ENCODE results near the gene MAP2.
A peak's percentile ranks its signal among the peaks of the same experiment; 100 is the strongest.

The MAP2 gene

GRCh38 chr2:209726311-209726710, 302.5 kb downstream of the MAP2 start:
- no peak for DNase-seq (ENCODE audit: low read depth)

GRCh38 chr2:209727077-209727476, 303.2 kb downstream of the MAP2 start:
- no peak for DNase-seq (ENCODE audit: low read depth)

- no peak for DNase-seq (ENCODE audit: low read depth)
Measured at GRCh38 chr2:209734805-209735204, 311.0 kb downstream of the MAP2 start.

- DNase-seq (ENCODE audit: low read depth): no peak
Measured at GRCh38 chr2:209741953-209742352, 318.1 kb downstream of the MAP2 start.

GRCh38 chr2:209753020-209753419, 329.2 kb downstream of the MAP2 start:
- no peak for DNase-seq (ENCODE audit: low read depth)

GRCh38 chr2:209757163-209757562, 333.3 kb downstream of the MAP2 start:
- DNase-seq (ENCODE audit: low read depth): no peak

- no peak for DNase-seq (ENCODE audit: low read depth)
Measured at GRCh38 chr2:209761566-209761965, 337.7 kb downstream of the MAP2 start.

- DNase-seq (ENCODE audit: low read depth): no peak
Measured at GRCh38 chr2:209762563-209762962, 338.7 kb downstream of the MAP2 start.

GRCh38 chr2:209763106-209763505, 339.3 kb downstream of the MAP2 start:
- DNase-seq (ENCODE audit: low read depth): no peak

GRCh38 chr2:209766613-209767012, 342.8 kb downstream of the MAP2 start:
- DNase-seq (ENCODE audit: low read depth): no peak

GRCh38 chr2:209767316-209767715, 343.5 kb downstream of the MAP2 start:
- DNase-seq (ENCODE audit: low read depth): no peak

- no peak for DNase-seq (ENCODE audit: low read depth)
Measured at GRCh38 chr2:209768557-209768956, 344.7 kb downstream of the MAP2 start.

GRCh38 chr2:209771474-209772289, 347.8 kb downstream of the MAP2 start, which contains the start of gene UNC80:
TSS of gene UNC80 (plus strand) at chr2:209771832. CDS start at chr2:209772073, 241 bp downstream.
- peak; percentile 18 for DNase-seq (ENCODE audit: low read depth)

GRCh38 chr2:209772290-209772685, 348.4 kb downstream of the MAP2 start:
- no peak for DNase-seq (ENCODE audit: low read depth)

GRCh38 chr2:209773377-209773776, 349.5 kb downstream of the MAP2 start:
- no peak for DNase-seq (ENCODE audit: low read depth)

Data from stromal cell of bone marrow (primary cell).